Testis (tissue), 3 donors: Measurements from ENCODE around the gene VAV1. TPM values are rescaled to one million over a fixed set of nuclear protein-coding genes. Genes with fewer than 3 reads are reported as not detected.

ENCODE experiments used
- DNase-seq: peaks from one replicate; pipeline ENCODE4 v3.0.0-alpha.2; 2019
- H3K27ac ChIP-seq, 2 donors: fragments of 200-600 bp; sonication (generic); one replicate each; pipeline ENCODE4 v1.5.1; 2019
- H3K27me3 ChIP-seq: fragments of 200-600 bp; sonication (generic); one replicate; pipeline ENCODE4 v1.5.1; 2019
- H3K36me3 ChIP-seq: fragments of 200-600 bp; sonication (generic); one replicate; pipeline ENCODE4 v1.5.1; 2017; ENCODE audit warnings: low read depth; ENCODE audit errors: missing control alignments
- H3K4me1 ChIP-seq: fragments of 200-600 bp; sonication (generic); one replicate; pipeline ENCODE4 v1.5.1; 2019
- H3K4me3 ChIP-seq, 2 donors: fragments of 200-600 bp; sonication (generic); one replicate each; pipeline ENCODE4 v1.5.1; 2017 to 2019
- H3K9me3 ChIP-seq: fragments of 200-600 bp; sonication (generic); one replicate; pipeline ENCODE4 v1.5.1; 2017
- POLR2A ChIP-seq: fragments of 450-650 bp; IDR thresholded peaks from one replicate; pipeline ENCODE4 v1.6.1; 2017; ENCODE audit warnings: antibody characterized with exemption, mild to moderate bottlenecking, moderate library complexity
- WGBS, 2 donors: methylation state at CpG; one replicate each; pipeline ENCODE4 v1.1.5; 2018; 5-methylcytosine and 5-hydroxymethylcytosine counted together
- intact Hi-C: fragments of 100-400 bp; cut with DNase I; formaldehyde crosslinking; loops from one replicate; pipeline ENCODE4 v1.15.1; 2023; ENCODE audit warnings: low total_unique reads
- polyA plus RNA-seq: library from polyadenylated mRNA; stranded (reverse); fragments of 350-450 nt; fragmentation: Illumina TruSeq; extraction: RNeasy Lipid Tissue Mini Kit (QIAGEN cat#74804); gene quantifications from one replicate; pipeline ENCODE4 v1.2.3, GENCODE V29; 2014; ENCODE audit warnings: low read depth, low replicate concordance; ENCODE audit not compliant: insufficient read depth
- total RNA-seq, 2 donors: library from RNA; depleted of rRNA; stranded (reverse); fragments of >200 nt; gene quantifications; one replicate each; pipeline ENCODE4 v1.2.3, GENCODE V29; 2016
- TF ChIP-seq, protein P1 (sequence below), 3 experiments: fragments of 450-650 bp in 2 of 3; fragments of 200-600 bp in 1 of 3; sonication (generic) in 1 of 3; IDR thresholded peaks; one replicate each; pipeline ENCODE4 v1.5.1; 2016 to 2019; ENCODE audit warnings: antibody characterized with exemption in 3 of 3, mild to moderate bottlenecking in 2 of 3, moderate library complexity in 1 of 3

The VAV1 gene
- total and polyA plus RNA-seq, 3 donors from 2014 or later = 1.1 to 8.9 (median 4.5) TPM

GRCh38 chr19:6832412-6832811 is 59.9 kb downstream of the VAV1 start:
- Histone ChIP-seq H3K4me1 (no peaks in the 10 kb centered on the region), H3K27me3 (no peaks in the 10 kb centered on the region), H3K27ac (no peak overlapping the region), H3K36me3 (no peaks in the 10 kb centered on the region), H3K9me3 (no peaks in the 10 kb centered on the region), H3K4me3 (no peak overlapping the region)
- TF ChIP-seq, protein P1, sequence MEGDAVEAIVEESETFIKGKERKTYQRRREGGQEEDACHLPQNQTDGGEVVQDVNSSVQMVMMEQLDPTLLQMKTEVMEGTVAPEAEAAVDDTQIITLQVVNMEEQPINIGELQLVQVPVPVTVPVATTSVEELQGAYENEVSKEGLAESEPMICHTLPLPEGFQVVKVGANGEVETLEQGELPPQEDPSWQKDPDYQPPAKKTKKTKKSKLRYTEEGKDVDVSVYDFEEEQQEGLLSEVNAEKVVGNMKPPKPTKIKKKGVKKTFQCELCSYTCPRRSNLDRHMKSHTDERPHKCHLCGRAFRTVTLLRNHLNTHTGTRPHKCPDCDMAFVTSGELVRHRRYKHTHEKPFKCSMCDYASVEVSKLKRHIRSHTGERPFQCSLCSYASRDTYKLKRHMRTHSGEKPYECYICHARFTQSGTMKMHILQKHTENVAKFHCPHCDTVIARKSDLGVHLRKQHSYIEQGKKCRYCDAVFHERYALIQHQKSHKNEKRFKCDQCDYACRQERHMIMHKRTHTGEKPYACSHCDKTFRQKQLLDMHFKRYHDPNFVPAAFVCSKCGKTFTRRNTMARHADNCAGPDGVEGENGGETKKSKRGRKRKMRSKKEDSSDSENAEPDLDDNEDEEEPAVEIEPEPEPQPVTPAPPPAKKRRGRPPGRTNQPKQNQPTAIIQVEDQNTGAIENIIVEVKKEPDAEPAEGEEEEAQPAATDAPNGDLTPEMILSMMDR (IDR thresholded peaks at IDR 0.05) = no peak
- TF ChIP-seq POLR2A = no peak
- DNase-seq = no peak
- intact Hi-C loops = no loop called here
- WGBS, 2 donors = 76 to 79% methylated on average over 1 of the region's 1 CpG

- Histone ChIP-seq H3K36me3 (no peaks in the 10 kb centered on the region), H3K27ac (no peak overlapping the region), H3K4me1 (no peaks in the 10 kb centered on the region), H3K4me3 (no peak overlapping the region), H3K9me3 (no peaks in the 10 kb centered on the region), H3K27me3 (no peaks in the 10 kb centered on the region)
- intact Hi-C loops = no loop called here
- TF ChIP-seq, protein P1 (IDR thresholded peaks at IDR 0.05) = no peak
- DNase-seq = no peak
- WGBS, 2 donors = 89 to 90% methylated on average over 16 of the region's 16 CpGs
These were observed 60.8 kb downstream of the VAV1 start for GRCh38 chr19:6833166-6833790.

DNA sequence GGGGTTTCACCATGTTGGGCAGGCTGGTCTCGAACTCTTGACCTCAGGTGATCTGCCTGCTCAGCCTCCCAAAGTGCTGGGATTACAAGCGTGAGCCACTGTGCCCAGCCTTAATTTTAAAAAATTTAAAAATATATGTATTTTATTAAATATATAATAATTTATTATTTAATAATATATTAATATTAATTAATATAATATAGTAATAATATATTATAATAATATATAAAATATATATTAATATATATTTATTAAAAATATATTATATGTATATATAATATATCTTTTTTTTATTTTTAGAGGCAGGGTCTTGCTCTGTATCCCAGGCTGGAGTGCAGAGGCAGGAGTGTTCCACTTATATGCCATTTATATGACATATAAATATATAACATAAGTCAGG is 61.9 kb downstream of the VAV1 start:
- Histone ChIP-seq H3K27ac (no peak overlapping the region), H3K27me3 (no peaks in the 10 kb centered on the region), H3K4me1 (no peaks in the 10 kb centered on the region), H3K9me3 (no peaks in the 10 kb centered on the region), H3K36me3 (no peaks in the 10 kb centered on the region), H3K4me3 (no peak overlapping the region)
- WGBS, 2 donors = 93 to 95% methylated on average over 2 of the region's 2 CpGs
- TF ChIP-seq, protein P1 (IDR thresholded peaks at IDR 0.05) = no peak
- no peak for TF ChIP-seq POLR2A
- no peak for DNase-seq
- intact Hi-C loops = no loop called here

DNA sequence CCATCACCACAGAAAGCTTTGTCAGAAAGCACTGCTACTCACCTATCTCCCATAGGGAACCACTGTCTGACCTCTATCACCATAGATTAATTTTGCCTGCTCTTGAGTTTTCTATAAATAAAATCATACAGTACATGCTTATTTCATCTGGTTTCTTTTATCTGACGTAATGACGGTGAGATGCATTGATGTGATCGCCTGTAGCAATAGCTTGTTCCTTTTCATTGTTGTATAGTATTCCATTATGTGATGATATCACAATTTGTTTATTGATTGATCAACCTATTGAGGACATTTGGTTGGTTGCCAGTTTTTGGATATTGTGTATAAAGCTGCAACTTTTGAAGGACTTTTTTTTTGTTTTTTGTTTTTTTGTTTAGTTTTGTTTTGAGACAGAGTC is 63.0 kb downstream of the VAV1 start:
- H3K9me3 ChIP-seq = no peaks in the 10 kb centered on the region
- H3K27ac ChIP-seq = no peak overlapping the region
- intact Hi-C loops = no loop called here
- H3K4me3 ChIP-seq = no peak overlapping the region
- H3K36me3 ChIP-seq = no peaks in the 10 kb centered on the region
- no peak for TF ChIP-seq POLR2A
- TF ChIP-seq, protein P1 (IDR thresholded peaks at IDR 0.05) = no peak
- no peaks in the 10 kb centered on the region for H3K4me1 ChIP-seq
- no peaks in the 10 kb centered on the region for H3K27me3 ChIP-seq
- DNase-seq = no peak
- 89 to 95% methylated on average over 3 of the region's 3 CpGs for WGBS, 2 donors

GRCh38 chr19:6837525-6837924 is 65.0 kb downstream of the VAV1 start:
- H3K4me1 ChIP-seq = no peaks in the 10 kb centered on the region
- no peak overlapping the region for H3K27ac ChIP-seq
- no peak overlapping the region for H3K4me3 ChIP-seq
- intact Hi-C loops = no loop called here
- DNase-seq = no peak
- H3K27me3 ChIP-seq = no peaks in the 10 kb centered on the region
- H3K36me3 ChIP-seq = no peaks in the 10 kb centered on the region
- no peak for TF ChIP-seq POLR2A
- TF ChIP-seq, protein P1 (IDR thresholded peaks at IDR 0.05) = no peak
- WGBS, 2 donors = 48 to 54% methylated on average over 2 of the region's 2 CpGs
- no peaks in the 10 kb centered on the region for H3K9me3 ChIP-seq
